GM18951 (cell line): ENCODE measurements around the gene ELAVL2.

Source experiments
- POLR2A ChIP-seq: IDR thresholded peaks from 4 replicates; pipeline ENCODE4 v1.6.1; 2011; ENCODE audit warnings: mild to moderate bottlenecking; ENCODE audit not compliant: insufficient read length, insufficient read depth; ENCODE audit errors: extremely low read depth
- in situ Hi-C: fragments of 300-500 bp; cut with MboI; formaldehyde crosslinking; loops from one replicate; pipeline ENCODE4 v1.12.0; 2022; ENCODE audit warnings: low sequenced_read_pairs, mixed read lengths, inconsistent platforms; ENCODE audit not compliant: unreplicated experiment

ELAVL2 gene

DNA sequence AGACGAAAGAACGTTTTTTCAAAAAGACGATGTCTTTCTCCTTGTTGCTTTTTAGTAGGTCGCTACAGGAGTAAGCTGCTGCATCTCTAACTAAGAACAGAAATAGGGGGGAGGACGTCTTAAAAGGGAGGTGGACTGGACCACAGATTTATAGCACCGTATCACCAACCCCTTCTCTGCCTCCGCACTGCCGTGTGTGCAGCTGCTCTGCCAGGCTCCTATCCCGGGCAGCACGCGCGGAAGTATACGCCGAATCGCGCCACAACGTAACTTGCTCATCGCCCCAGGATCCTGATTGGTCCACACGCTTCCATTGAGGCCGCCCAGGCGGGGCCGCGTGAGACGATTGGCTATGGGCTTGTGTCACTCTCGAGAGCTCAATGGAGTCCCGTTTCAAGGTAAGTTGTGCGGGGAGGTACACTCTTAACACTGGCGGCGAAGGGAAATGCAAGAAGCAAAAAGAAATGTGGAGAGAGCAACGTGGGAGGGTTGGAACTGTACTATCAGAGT lies at the start of gene ELAVL2:
TSS of gene ELAVL2 (minus strand) at position 121 of the 510 bp plus-strand sequence. CDS start 64,006 bp downstream, outside the sequence.
- in situ Hi-C loops, result no loop called here
- no peak for TF ChIP-seq POLR2A

DNA sequence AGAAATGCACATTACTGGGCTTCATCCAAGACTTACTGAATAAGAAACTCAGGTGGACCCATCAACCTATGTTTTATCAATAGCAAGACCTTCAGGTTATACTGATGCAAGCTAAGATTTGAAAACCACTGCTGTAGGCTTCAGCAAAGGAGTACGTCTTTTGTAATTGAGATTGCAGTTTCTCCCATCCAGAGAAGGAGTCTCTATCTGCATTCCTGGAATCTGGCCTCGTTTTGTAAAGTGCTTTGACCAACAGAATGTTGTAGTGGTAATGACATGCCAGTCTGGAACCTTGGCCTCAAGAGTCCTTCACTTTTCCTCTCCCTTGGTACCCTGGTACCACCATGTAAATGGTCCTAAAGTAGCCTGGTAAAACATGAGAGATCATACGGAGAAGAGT lies 32.2 kb upstream of the ELAVL2 start:
- in situ Hi-C loops, result no loop called here
- TF ChIP-seq POLR2A, result no peak

DNA sequence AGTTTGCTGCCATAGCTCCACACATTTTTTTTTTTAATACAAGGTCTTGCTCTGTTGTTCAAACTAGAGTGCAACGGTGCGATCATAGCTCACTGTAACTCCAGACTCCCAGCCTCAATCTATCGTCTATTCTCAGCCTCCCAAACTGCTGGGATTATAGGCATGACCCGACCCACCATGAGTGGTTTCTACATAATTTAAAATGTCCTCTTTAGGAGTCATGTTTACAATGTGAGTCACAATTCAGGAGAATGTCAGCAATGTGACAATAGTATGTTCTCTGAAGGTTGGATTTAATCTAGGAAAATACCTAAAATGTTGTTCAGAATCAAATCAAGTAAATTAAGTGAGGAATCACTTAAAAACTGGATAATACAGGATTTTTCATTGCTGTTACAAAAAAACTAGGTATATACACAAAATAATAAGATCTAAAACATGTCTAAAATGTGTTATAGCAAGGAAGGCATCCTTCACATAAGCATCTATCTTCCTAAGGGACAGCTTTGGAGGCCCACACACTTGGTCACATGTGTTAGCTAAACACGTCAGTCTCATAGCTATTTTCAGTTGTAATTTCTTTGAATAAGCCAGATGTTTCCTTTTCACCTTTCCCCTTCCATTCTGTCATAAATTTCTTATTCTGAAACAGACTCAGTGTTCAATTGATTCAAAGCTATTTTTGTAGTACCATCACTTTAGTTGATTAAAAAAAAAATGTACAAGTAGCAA lies 30.0 kb upstream of the ELAVL2 start:
- no peak for TF ChIP-seq POLR2A
- in situ Hi-C loops, result no loop called here

DNA sequence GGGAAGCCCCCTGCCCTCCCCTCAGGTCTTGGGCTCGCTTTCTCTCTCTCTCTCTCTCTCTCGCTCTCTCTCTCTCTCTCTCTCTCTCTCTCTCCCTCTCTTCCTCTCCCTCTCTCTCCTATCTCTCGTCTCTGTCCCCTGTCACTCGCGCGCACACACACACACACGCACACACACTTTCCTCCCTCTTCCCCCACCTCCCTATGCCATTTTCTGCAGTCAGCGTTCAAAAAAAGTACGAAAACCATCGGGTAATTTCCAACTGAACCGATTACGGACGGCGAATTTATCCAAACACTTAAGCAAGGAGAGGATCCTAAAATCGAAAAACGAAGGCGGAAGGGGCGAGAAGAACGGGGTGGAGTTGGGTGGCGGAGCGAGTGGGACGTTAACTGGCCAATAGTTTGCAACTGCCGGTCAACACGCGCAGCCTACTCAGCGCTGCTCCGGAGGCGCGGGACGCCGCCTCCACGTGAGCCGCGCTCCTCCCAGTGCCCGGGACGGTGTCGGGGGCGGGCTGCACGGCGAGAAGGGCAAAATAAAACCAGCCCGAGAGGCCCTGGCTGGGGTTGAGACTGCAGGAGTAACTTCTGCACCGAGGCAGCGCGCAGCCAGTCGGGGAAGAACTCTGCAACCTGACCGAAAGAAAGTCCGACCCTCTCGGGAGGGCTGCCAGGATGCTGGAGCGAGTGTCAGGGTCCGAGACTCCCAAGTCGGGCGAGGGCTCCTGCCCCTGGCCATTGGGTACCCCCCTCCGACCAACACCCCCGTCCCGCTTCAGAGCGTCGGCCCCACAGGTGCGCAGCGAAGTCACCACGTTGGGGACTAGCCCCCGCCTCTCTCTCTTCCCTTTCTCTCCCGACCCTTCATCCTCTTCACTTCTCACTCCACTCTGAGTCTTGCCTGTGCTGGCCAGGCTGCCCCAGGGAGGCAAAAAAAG lies 24.9 kb upstream of the ELAVL2 start:
- in situ Hi-C loops, result no loop called here
- TF ChIP-seq POLR2A, result no peak

DNA sequence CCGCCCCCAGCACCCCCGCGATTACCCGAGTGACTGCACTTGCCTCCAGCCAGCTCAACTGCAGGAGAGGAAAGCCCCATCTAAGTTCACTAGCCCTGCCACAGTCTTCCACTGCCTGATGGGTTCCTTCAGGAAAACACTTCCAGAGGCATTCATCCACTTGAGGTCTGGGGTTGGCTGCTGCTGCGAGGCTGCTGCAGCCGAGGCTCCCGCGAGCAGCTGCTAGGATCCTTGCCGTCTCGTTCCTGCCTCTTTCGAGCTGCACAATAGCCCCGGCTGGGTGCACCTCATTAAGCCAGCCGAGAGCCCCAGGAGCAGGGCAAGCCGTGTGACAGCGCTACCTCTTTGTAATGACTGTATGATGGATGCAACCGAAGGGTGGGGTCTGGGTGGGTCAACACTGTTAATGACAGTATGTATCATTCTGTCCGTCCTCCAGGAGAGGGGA lies 24.2 kb upstream of the ELAVL2 start:
- in situ Hi-C loops, result no loop called here
- TF ChIP-seq POLR2A, result no peak

DNA sequence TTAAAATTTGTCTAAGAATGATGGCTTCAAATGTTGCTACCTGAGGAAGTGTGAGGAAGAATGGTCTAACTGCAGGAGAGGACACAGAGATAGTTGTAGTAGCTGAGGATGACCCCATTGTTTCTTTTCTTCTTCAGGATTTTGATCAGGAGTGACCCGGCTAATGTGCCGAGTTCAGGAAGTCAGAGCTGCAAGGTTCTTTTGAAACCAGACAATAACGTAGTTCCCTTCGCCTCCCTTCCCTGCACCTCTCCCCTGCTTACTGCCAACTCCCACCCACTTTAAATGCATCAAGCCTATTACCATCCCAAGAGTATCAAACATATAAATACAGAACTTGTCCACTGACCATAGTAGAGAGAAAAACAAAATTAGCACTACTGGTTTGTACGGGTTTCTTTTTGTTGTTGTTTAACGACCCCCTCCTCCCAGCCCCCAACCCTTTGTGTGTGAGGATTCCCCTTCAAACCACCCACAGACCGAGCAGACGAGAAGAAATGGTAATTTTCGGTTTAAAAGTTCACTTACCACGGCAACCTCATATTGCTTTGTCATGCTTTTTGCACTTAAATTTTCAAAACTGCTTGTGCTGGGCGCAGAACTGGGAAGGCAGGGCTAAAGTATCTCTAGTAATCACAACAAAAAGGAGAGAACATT lies 23.5 kb upstream of the ELAVL2 start:
- in situ Hi-C loops, result no loop called here
- TF ChIP-seq POLR2A, result no peak

DNA sequence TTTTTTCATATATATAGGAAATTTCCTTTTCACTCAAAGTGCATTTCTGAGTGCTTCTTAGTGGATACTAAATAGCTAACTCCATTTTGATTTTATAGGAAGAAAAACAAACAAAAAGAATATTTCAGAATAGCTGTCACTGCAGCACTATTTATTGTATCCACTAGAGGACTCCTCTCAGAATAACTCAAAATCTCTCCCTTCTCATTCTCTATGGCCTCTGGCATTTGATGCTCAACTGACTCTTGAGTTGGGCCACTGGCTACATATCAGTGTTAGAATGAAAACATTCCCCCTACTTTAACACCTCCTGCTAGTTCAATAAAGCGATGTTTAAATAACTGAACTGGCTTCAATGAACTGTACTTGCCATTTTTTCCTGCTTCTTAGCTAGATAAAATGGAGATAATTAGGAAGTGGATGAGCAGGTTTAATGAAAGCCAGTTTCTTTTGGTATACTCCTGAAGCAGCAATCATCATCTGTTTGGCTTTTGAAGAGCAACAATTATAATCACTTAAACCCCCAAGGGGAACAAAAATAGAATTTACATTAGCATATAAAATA lies 16.6 kb upstream of the ELAVL2 start:
- TF ChIP-seq POLR2A, result no peak
- in situ Hi-C loops, result no loop called here

DNA sequence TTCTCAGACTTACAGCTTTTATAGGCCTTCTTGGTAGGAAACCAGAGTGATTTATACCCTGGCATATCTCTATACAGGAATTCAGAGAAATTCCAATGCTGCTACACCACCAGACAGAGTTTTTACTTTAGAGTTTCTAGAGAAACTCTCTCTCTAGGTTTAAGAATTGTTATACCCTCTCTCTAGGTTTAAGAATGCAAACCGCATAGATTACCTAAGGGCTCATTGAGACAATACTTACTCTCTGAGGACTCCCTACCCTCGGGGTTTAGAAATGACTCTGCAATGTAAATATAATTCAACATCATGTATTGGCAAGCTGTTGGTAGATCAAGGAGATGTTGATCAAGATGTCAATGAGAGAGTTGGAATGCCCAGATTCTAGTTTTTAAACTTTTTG lies 15.3 kb upstream of the ELAVL2 start:
- in situ Hi-C loops, result no loop called here

DNA sequence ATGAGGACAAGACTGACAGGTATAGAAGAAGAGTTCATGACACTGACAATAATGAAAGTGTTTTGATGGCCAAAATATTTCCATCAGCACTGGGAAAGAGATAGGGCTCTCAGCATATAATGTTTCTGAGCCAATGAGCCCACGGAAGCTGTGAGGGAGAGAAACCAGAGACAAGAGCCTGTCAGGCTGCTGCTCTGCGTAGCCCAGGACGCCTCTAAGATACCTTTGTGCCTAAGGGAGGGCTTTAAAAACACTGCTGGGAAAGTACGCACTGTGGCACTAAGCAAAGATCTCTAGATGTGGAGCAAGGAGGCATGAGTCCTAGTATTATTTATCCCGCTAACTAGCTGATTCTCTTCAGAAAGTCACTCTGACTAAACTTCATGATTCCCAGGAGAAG lies 11.0 kb upstream of the ELAVL2 start:
- TF ChIP-seq POLR2A, result no peak

More for the DNA sequence above, 15.3 kb upstream of the ELAVL2 start:
- no peak for TF ChIP-seq POLR2A

DNA sequence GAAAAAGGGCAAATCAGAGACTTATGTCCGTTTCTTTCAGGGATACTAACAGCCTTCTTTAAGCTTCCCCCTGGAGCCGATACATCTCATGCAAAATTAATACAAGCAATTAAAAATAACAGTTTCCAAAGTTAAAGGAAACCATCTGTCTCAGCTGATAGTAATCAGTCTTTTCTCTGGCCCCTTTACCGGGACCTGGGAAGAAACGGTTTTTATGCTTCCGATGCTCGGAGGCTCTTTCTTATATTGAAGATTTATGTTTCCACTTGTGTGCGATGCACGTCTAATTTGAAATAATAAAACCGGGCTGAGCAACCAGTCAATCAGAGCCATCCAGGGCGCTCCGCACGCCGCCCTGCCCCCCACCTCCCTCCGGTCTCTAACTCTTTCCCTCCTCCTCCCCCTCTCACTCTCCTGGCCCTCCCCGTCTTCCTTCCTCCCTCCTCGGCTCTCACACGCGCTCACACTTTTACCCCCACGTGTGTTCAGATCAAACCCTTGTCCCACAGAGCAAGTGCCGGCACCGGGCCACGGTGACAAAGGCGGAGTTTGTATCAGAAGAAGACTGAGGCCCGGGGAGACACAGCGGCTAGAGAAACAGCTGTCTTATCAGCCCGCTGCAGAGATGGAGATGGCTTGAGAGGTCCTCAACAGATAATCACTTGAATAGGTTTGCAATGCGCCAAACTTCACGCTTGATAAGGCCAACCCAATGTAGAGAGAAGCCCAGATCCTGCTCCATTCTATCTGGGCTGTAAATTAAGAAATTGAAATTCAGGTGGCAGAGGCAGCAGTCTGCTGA lies 5.1 kb upstream of the ELAVL2 start:
- no peak for TF ChIP-seq POLR2A
- in situ Hi-C loops, result no loop called here

More for the DNA sequence above, 11.0 kb upstream of the ELAVL2 start:
- in situ Hi-C loops, result no loop called here

DNA sequence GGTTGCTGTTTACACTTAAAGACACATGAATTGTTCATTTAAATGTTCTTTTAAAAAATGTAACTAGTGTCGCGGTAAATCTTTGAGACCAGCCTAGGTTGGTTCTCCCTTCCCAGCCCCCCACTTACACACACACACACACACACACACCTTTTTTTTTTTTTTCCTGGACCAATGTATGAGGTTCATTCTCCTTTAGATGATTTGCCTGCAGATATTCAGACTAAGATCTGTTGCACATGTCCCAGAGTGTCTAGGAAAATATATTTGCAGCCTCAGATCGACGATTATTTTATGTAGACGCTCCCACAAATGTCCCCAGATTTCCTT lies 4.4 kb upstream of the ELAVL2 start:
- in situ Hi-C loops, result no loop called here

More for the DNA sequence above, 4.4 kb upstream of the ELAVL2 start:
- TF ChIP-seq POLR2A, result no peak
